ENCODE data around the gene PIAS1. TPM values are rescaled to one million over a fixed set of nuclear protein-coding genes. Genes with fewer than 3 reads are reported as not detected.

The PIAS1 gene
- total RNA-seq, 1 experiment from 2014 or later = 13.5 TPM

DNA sequence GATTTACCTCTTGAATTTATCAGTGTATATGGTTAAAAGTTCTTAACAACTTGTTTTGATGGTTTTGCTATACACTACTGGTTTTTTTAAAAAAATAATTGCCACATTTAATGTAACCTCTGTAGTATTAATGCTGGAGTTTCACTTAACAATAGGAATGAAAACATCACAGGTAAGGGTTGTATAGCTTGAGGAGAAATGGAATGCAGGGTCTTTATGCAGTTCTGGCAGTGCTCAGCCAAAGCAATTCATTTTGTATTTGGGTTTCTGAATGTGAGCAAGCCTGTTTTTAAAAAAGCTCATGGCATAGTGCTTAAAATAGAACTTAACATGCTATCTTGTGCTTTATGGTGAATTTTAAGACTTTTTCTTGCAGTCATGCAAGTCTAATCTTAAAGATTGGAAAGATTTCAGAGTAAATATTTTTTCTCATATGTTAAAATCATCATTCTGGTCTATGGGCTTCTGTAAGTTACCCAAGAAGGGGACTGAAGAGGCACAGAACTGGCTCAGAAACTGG is 8.9 kb downstream of the PIAS1 start:
- DNase-seq (ENCODE audit: low read depth) = no peak

DNA sequence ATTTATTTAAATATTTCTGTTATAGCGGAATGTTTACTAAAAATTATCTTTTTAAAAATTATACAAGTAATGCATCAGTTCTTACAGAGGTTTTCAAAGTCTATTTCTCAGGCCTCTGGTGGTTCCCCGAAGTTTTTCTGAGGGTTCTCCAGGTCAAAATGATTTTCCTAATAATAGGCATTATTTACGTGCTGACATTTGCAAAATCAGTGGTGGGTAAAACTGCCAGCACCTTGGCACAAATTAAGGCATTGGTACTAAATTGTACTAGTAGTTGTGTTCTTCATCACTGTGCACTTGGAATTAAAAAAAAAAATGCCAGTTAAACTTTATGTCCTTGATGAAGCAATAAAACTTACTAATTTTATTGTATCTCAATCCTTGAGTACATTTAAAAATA is 9.5 kb downstream of the PIAS1 start:
- no peak for DNase-seq (ENCODE audit: low read depth)

DNA sequence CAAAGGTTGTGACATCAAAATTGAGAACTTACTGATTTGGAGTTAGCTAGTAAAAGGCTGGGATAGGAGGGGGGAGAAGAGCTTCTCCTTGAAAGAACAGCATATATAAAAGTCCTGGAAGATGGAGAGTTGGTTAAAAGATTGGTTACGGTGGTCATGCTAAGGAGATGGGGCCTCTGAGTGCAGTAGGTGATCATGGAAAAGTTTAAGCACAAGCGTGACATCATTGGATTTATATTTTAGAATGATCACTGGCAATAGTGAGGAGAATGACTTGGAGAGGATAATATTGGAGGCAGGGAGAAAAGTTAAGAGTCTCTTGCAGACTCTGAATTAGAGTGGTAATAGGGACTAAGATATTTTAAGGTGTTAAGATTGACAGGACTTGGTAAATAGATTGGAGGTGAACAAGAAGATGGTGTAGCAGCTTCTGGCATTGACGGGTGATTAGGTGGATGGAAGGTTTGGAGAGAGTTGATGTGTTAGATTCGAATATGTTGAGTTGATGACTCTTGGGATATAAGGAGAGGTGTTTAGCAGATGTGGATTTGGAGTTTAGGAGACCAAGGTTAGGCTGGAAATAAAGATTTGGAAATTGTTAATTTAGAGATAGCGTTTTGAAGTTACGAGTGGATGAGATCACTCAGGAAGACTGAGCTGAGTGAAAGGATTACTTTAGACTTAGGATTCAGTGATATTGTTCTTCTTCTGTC is 19.6 kb downstream of the PIAS1 start:
- no peak for DNase-seq (ENCODE audit: low read depth)

GRCh38 chr15:68075764-68076385 is 21.8 kb downstream of the PIAS1 start:
- no peak for DNase-seq (ENCODE audit: low read depth)

DNA sequence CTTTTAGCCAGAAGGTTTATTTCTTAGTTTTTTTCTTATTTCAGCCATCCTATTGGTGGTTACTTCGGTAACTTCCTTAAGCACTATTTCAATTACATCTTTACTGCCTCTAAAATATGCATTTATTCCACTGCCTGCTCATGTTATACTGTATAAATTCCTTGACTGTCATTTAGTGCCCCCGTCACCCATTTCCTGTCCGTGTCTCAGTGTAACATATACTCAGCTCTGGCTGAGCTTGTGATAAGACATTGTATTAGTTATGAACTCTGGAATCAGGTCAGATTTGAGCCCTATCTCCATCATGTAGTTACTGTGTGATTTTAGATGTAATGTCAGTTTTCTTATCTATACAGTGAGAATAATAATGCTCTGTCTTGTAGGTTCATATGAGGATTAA is 24.2 kb downstream of the PIAS1 start:
- no peak for DNase-seq (ENCODE audit: low read depth)

DNA sequence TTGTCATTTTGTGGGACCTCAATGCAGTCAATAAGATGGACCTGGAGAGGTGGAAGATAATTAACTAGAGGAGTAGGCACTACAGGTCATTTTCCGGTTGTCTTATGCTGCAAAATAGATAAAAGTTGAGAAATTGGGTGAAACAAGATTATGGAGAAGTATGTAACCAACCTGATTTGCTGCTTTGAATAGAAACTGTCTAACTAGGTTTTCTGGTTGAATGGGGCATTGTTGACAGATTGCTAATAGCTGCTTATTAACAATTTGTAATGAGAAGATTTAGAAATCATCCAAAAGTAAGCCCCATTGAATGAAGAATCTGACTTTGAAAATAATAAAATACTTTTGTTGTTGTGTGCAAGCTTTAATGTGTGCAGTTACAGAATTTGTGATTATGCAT is 26.2 kb downstream of the PIAS1 start:
- no peak for DNase-seq (ENCODE audit: low read depth)

- DNase-seq (ENCODE audit: low read depth) = no peak
These were observed 26.7 kb downstream of the PIAS1 start for GRCh38 chr15:68080783-68081182.

GRCh38 chr15:68081869-68082505 is 27.9 kb downstream of the PIAS1 start:
- no peak for DNase-seq (ENCODE audit: low read depth)

DNA sequence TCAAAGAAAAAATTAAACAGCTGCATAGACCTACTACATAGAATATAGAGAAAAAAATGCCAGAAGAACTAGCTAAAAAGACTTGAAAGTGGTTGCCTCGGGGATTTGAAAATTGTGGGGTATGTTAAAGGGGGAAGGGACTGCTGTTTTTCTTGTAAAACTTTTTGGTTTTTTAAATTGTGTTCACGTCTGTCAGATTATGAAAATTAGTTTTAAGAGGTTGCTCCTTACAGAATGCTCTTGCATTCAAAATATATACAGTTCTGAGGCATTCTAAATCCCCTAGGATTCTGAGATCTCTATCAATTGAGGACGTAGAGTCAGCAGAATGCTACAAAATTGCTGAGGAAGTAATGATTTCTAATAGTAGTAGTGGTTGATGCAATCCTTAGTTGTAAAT is 28.6 kb downstream of the PIAS1 start:
- DNase-seq (ENCODE audit: low read depth) = no peak

- DNase-seq (ENCODE audit: low read depth) = no peak
These were observed 29.3 kb downstream of the PIAS1 start for GRCh38 chr15:68083463-68083862.

GRCh38 chr15:68085052-68085451 is 30.9 kb downstream of the PIAS1 start:
- DNase-seq (ENCODE audit: low read depth) = no peak

DNA sequence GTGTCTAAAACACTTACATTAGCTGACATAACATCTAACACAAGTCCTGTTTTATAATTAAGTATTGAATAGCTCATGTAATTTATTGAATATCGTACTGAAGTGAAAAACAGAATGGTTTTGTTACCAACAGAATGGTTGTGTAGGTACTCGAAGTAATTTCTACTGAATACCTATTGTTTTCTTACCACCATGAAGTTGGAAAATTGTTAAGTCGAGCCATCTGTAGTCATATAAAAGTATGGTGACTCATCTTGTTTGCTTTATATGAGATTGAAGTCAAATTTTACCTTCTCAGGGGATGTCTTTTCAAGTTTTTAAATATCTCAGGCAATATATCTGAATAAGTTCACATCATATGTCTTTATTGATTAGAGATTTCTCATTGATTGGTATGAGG is 37.6 kb downstream of the PIAS1 start:
- DNase-seq (ENCODE audit: low read depth) = no peak

- no peak for DNase-seq (ENCODE audit: low read depth)
These were observed 42.0 kb downstream of the PIAS1 start for GRCh38 chr15:68096099-68096498.

DNA sequence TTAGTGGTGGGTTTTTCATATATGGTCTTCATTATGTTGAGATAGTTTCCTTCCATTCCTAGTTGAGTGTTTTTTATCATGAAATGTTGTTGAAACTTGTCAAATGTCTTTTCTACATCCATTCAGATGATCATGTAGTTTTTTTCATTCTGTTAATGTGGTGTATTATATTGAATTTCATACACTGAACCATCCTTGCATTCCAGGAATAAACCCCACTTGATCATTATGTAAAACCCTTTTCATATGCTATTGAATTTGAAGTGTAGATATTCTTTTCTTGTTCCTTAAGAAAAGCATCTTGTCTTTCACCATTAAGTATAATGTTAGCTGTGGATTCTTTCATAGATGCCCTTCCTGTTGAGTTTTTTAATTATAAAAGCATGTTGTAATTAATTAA is 42.9 kb downstream of the PIAS1 start:
- no peak for DNase-seq (ENCODE audit: low read depth)

DNA sequence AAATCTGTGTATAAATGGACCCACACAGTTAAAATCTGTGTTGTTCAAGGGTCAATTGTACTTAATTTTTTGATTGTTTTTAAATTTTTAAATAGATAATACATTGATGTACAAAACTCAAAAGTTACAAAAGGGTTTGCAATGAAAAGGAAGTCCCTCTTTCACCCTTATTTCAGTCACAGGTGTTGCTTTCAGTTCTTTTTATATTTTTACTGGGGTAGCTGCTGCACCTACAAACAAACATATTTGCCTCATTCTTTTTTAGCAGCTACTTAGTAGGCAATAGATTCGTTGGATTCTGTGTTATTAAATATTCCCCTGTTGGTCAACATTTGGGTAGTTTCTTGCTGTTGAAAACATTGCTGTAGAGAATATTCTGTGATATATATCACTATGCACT is 44.4 kb downstream of the PIAS1 start:
- DNase-seq (ENCODE audit: low read depth) = no peak

GRCh38 chr15:68100194-68100593 is 46.1 kb downstream of the PIAS1 start:
- DNase-seq (ENCODE audit: low read depth) = no peak

DNA sequence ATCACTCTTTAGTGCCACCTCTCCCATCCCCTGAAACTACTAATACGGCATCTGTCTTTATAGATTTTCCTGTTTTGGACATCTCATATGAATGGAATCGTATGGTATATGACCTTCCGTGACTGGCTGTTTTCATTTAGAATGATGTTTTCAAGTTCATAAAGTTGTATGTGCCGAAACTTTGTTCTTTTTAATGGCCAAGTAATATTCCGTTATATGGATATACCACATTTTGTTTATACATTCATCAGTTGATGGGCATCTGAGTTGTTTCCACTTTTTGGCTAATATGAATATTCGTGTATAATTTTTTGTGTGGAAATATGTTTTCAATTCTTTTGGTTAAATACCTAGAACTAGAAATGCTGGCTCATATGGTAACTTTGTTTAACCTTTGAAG is 49.5 kb downstream of the PIAS1 start:
- DNase-seq (ENCODE audit: low read depth) = no peak

DNA sequence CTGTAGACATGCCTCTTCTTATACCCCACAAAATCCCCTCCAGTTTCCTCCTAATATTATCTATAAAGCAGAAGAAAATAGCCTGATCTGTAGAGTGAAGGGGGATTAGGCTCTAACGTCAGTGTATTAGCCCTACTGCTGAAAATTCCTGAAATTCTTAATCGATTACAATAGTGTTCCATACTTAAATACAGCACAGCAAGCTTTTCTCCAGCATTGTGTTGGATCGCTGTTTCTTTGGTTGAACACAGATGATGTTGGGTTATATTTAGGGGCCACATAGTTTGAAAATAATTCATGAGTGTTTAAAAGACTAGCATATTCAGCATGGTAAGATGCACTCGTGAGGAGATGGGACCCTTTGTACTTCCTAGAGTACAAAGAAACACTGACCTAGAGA is 52.5 kb downstream of the PIAS1 start:
- no peak for DNase-seq (ENCODE audit: low read depth)

DNA sequence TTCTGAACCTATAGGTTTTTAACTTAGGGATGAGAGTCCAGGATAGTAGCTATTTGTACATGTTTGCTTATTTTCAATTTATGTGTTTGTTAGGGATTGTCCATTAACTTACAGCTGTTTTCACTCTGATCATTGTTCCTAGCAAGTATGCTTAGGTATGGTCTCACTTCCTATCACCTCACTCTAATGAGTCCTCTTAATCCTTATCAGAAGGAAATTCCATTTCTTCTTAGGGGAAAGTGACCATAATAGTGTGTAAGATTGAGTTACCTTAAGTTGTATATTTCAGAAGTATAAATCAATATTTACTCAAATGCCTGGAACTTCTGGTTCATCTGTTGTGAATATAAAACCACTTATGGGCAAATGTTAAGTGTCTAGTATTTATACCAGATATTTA is 53.0 kb downstream of the PIAS1 start:
- no peak for DNase-seq (ENCODE audit: low read depth)

DNA sequence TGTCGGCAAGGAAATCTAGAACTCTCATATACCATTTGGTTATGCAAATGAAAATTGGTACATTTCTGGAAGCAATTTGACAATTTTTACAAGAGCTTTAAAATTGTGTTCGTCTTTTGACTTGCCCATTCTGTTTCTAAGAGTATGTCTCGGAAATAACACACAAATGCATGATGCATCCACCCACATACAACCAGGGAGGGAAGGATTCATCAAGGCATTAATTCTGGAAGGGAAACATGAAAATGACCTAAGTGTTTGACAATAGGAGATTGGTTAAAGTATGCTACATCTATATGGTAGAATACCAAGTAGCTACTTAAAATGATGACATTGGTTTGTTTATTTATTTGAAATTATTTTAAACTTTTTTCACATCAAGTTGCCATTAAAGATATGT is 58.6 kb downstream of the PIAS1 start:
- DNase-seq (ENCODE audit: low read depth) = no peak

- no peak for DNase-seq (ENCODE audit: low read depth)
These were observed 59.2 kb downstream of the PIAS1 start for GRCh38 chr15:68113273-68113672.

DNA sequence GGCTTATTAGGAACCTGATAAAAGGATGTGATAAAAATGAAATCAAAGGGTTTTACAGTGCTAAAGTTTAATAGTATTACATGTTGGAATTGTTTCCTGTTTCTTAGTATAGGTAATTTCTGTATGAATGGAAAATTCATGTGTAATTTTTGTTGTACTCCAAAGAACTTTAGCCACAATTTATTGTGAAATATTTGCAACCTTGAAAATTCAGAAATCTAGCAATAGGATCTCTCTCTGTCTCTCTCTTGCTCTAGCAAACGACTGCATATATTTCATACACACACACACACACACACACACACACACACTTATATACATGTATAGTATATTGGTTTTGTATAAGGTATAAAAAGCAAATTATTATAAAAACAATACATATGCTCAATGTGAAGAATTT is 59.6 kb downstream of the PIAS1 start:
- no peak for DNase-seq (ENCODE audit: low read depth)

DNA sequence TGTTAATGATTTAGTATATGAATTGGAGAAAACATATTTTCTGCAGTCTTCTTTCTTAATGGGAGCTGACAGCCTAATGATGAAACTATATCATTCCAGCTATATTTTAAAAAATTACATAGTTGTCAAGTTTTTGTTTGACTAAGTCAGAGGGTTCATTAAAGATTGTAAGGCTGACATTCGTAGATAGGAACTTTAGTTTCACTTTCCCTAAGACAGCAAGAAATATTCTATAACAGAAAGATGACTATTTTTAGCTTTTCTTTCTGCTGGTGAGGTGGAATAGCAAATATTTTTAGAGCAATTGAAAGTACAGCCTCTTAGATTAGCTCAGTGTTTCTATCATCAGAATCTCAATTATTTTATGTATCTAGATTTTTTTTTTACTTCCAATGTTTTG is 60.2 kb downstream of the PIAS1 start:
- peak; percentile 27 for DNase-seq (ENCODE audit: low read depth)
